Vagina (tissue), 2 donors: Measurements from ENCODE around the gene CALD1. TPM values are rescaled to one million over a fixed set of nuclear protein-coding genes. Genes with fewer than 3 reads are reported as not detected.

Source experiments
- DNase-seq, 2 donors: peaks; one replicate each; pipeline ENCODE4 v3.0.0-alpha.2; 2017; ENCODE audit errors: extremely low spot score in 2 of 2
- H3K27ac ChIP-seq: fragments of 200-600 bp; sonication (generic); one replicate; pipeline ENCODE4 v1.5.1; 2019
- H3K27me3 ChIP-seq: fragments of 200-600 bp; sonication (generic); one replicate; pipeline ENCODE4 v1.5.1; 2019
- H3K36me3 ChIP-seq, 2 donors: fragments of 200-600 bp; sonication (generic); one replicate each; pipeline ENCODE4 v1.5.1; 2017 to 2019
- H3K4me1 ChIP-seq: fragments of 200-600 bp; sonication (generic); one replicate; pipeline ENCODE4 v1.5.1; 2019
- H3K4me3 ChIP-seq, 2 donors: fragments of 200-600 bp; sonication (generic); 1 replicate in 1 of 2; 2 replicates in 1 of 2; pipeline ENCODE4 v1.5.1; 2016 to 2019
- H3K9me3 ChIP-seq: fragments of 200-600 bp; sonication (generic); one replicate; pipeline ENCODE4 v1.5.1; 2019
- POLR2A ChIP-seq, 2 donors: fragments of 450-650 bp; IDR thresholded peaks; one replicate each; pipeline ENCODE4 v1.6.1; 2017; ENCODE audit warnings: antibody characterized with exemption in 2 of 2, mild to moderate bottlenecking in 2 of 2, moderate library complexity in 2 of 2
- POLR2AphosphoS5 ChIP-seq, 2 donors: sonication (generic); formaldehyde crosslinking; IDR thresholded peaks; one replicate each; pipeline ENCODE4 v1.9.0; 2017; ENCODE audit warnings: antibody characterized with exemption in 2 of 2, mild to moderate bottlenecking in 2 of 2, low read depth in 1 of 2; ENCODE audit not compliant: insufficient read depth in 1 of 2
- intact Hi-C: fragments of 100-400 bp; cut with DNase I; formaldehyde crosslinking; loops from one replicate; pipeline ENCODE4 v1.15.1; 2023
- total RNA-seq: library from RNA; depleted of rRNA; stranded (reverse); fragments of >200 nt; gene quantifications from one replicate; pipeline ENCODE4 v1.2.3, GENCODE V29; 2016
- TF ChIP-seq, protein P1 (sequence below), 3 experiments: fragments of 450-650 bp in 2 of 3; fragments of 200-600 bp in 1 of 3; sonication (generic) in 1 of 3; IDR thresholded peaks; one replicate each; pipeline ENCODE4 v1.5.1; 2017 to 2019; ENCODE audit warnings: antibody characterized with exemption in 3 of 3, mild to moderate bottlenecking in 2 of 3, moderate library complexity in 2 of 3

CALD1 gene
- total RNA-seq, 1 donor from 2014 or later, result 343 TPM

DNA sequence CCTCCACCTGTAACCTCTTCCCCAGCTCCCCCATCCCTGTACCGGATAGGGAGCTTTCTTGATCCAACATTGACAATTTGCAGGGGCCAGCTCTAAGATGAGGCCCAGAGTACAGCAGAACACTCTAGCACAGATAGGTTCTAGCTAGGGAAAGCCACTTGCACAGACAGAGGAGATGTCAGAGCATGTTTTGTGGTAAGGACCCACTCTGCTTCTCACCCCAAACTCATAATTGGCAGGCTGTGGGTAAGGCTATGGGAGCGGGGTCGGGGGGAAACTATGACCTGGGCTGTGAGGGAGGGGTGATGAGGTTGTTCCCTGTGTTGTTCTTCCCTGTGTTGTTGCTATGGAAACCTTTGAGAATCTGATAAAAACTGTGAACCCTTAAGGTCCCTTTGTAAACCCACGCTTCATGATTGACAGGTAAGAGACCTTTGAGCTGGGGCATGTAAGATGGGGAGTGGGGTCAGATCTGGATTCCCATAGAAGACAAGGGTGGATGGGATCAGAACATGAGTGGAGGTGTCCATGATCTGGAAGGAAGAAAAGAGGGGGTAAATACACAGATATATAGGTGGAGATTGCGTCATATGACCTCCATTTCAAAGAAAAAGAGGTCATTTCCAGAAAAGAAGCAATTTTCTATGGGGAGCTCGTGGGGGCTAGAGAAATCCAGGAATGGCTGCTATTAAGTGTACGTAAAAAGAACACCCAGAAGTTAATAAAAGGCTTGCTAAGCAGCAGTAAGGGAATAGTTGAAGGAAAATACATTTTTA, 4.0 kb downstream of the CALD1 start:
- H3K36me3 ChIP-seq, result peaks cover 0 to 5% of the 10 kb centered on the region in 2 donors
- no peaks in the 10 kb centered on the region for H3K9me3 ChIP-seq
- TF ChIP-seq POLR2A (IDR thresholded peaks at IDR 0.05) (no peak), POLR2AphosphoS5 (IDR thresholded peaks at IDR 0.05; ENCODE audit: insufficient read depth in 1 of 2, low read depth in 1 of 2) (no peak)
- TF ChIP-seq, protein P1, sequence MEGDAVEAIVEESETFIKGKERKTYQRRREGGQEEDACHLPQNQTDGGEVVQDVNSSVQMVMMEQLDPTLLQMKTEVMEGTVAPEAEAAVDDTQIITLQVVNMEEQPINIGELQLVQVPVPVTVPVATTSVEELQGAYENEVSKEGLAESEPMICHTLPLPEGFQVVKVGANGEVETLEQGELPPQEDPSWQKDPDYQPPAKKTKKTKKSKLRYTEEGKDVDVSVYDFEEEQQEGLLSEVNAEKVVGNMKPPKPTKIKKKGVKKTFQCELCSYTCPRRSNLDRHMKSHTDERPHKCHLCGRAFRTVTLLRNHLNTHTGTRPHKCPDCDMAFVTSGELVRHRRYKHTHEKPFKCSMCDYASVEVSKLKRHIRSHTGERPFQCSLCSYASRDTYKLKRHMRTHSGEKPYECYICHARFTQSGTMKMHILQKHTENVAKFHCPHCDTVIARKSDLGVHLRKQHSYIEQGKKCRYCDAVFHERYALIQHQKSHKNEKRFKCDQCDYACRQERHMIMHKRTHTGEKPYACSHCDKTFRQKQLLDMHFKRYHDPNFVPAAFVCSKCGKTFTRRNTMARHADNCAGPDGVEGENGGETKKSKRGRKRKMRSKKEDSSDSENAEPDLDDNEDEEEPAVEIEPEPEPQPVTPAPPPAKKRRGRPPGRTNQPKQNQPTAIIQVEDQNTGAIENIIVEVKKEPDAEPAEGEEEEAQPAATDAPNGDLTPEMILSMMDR (IDR thresholded peaks at IDR 0.05), result no peak
- intact Hi-C loops, result loop anchor here (5.0 to 10.0 kb wide), 2 partner anchors 91 to 151 kb away; no protein-coding TSS in a partner anchor
- H3K27me3 ChIP-seq, result no peaks in the 10 kb centered on the region
- peak overlapping the region; percentile 15 to 63 for H3K4me3 ChIP-seq
- peak in 1 of 2 donors; percentile 77 for DNase-seq
- peaks cover 58% of the 10 kb centered on the region for H3K4me1 ChIP-seq
- peak overlapping the region; percentile 92 for H3K27ac ChIP-seq

DNA sequence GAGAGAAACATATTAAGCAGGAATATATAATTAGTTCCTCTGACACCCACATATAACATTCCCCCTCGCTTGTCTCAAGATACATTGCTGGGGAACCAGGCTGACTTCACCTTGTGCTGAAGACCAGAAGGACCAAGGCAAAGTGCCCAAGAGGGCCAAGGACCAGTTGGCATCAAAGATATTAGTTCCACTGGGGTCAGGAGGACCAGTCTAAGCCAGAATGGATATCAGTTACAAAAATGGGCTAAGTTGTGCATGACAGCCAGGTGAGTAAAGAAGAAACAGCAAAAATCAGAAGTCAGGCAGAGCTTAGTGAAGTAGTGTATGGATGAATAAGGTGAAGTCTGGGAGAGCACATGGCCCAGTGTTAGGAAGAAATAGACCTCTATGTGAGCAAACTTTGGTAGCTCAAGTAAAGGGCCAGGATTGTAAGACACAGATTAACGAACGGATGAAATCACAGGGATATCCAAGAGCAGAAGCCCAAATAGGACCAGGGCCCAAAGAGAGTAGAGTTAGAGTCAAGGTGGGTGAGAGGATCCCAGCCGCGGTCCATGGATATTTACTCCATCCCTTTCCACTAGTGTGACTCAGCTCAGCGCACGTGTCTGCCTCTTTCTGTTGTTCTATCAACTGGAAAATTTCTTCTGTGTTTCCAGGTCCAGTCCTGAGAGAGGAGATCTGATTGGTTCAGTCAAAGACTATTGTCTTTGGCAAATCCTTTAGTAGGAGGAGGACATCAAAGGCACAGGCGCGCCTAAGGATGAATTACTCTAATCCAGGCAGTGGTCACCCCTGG, 5.0 kb downstream of the CALD1 start:
- no peak overlapping the region for H3K27ac ChIP-seq
- no peak overlapping the region for H3K4me3 ChIP-seq
- intact Hi-C loops, result loop anchor here (5.0 to 10.0 kb wide), 2 partner anchors 92 to 150 kb away; no protein-coding TSS in a partner anchor

DNA sequence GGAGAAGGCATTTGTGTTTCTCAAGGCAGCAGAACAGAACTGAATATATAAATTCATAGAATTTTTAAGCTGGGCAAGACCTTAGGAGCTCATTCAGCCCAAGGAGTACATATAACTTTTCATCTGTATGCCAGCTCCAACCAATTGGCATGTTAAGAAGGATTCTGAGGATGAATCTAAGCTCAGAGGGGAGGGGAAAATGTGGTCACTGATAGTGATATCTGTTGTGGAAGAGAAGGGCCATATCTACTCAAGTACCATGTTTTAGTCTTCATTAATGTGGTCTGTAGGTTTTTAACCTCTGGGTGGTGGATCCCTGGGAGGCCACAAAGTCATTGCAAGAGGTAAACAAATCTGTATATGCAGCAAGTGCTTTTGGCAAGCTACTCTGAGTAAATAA, 6.4 kb downstream of the CALD1 start:
- DNase-seq, result no peak
- TF ChIP-seq, protein P1 (IDR thresholded peaks at IDR 0.05), result no peak
- TF ChIP-seq POLR2A (IDR thresholded peaks at IDR 0.05) (no peak), POLR2AphosphoS5 (IDR thresholded peaks at IDR 0.05; ENCODE audit: insufficient read depth in 1 of 2, low read depth in 1 of 2) (no peak)
- Histone ChIP-seq H3K4me1 (peaks cover 71% of the 10 kb centered on the region), H3K4me3 (no peak overlapping the region), H3K27ac (peak overlapping the region; percentile 18), H3K9me3 (no peaks in the 10 kb centered on the region), H3K36me3 (peaks cover 0 to 5% of the 10 kb centered on the region in 2 donors), H3K27me3 (no peaks in the 10 kb centered on the region)
- intact Hi-C loops, result loop anchor here (10.0 kb wide), 1 partner anchor 149 kb away; no protein-coding TSS in a partner anchor

More for the DNA sequence above, 5.0 kb downstream of the CALD1 start:
- TF ChIP-seq, protein P1 (IDR thresholded peaks at IDR 0.05), result no peak
- TF ChIP-seq POLR2AphosphoS5 (IDR thresholded peaks at IDR 0.05; ENCODE audit: insufficient read depth in 1 of 2, low read depth in 1 of 2) (no peak), POLR2A (IDR thresholded peaks at IDR 0.05) (no peak)
- peak in 1 of 2 donors; percentile 75 for DNase-seq
- H3K36me3 ChIP-seq, result peaks cover 0 to 5% of the 10 kb centered on the region in 2 donors
- peaks cover 57% of the 10 kb centered on the region for H3K4me1 ChIP-seq
- H3K9me3 ChIP-seq, result no peaks in the 10 kb centered on the region
- H3K27me3 ChIP-seq, result no peaks in the 10 kb centered on the region

DNA sequence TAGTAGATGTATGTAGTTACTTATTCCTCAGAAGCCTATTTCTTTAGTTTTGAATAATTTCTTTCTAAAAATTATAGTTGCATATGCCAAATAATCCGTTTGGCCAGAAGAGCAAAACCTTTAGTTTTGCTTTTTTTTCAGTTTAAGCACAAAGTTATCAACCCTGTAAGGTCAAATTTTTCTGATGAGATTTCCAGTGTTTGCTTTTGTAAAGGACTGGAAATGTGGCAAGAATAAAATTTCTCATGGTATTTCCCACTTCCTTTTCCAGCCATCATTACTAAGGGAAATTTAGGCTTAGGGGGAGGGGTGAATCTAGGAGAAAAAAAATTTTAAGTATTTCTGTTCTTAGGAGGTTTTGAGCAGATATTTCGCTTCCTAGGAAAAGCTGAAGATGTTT, 7.6 kb downstream of the CALD1 start:
- TF ChIP-seq, protein P1 (IDR thresholded peaks at IDR 0.05), result no peak
- TF ChIP-seq POLR2AphosphoS5 (IDR thresholded peaks at IDR 0.05; ENCODE audit: insufficient read depth in 1 of 2, low read depth in 1 of 2) (no peak), POLR2A (IDR thresholded peaks at IDR 0.05) (no peak)
- H3K27me3 ChIP-seq, result no peaks in the 10 kb centered on the region
- peaks cover 0 to 5% of the 10 kb centered on the region in 2 donors for H3K36me3 ChIP-seq
- H3K4me1 ChIP-seq, result peaks cover 66% of the 10 kb centered on the region
- no peak overlapping the region for H3K4me3 ChIP-seq
- no peaks in the 10 kb centered on the region for H3K9me3 ChIP-seq
- DNase-seq, result no peak
- H3K27ac ChIP-seq, result peak overlapping the region; percentile 55
- intact Hi-C loops, result loop anchor here (10.0 kb wide), 1 partner anchor 148 kb away; no protein-coding TSS in a partner anchor
